ENCODE data around the gene FKBP15. TPM values are rescaled to one million over a fixed set of nuclear protein-coding genes. Genes with fewer than 3 reads are reported as not detected.

The FKBP15 gene
- total RNA-seq, 1 donor from 2014 or later: 27.6 TPM

DNA sequence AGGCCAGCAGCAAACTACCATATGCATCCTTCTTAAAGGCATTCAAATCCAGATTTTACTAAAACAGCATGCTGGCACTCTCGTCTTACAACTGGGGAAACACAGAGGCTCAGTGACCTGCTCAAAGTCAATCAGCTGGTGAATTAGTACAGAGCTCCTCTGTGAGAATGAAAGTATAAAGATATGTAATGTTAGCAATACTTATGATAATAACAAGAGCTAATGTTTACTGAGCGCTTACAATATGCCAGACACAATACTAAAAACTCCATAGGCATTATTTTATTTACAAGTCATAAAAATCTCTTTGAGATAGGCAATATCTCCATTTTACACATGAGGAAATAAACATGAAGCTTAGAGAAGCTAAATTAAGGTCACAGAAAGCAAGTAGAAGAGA, 28.6 kb downstream of the FKBP15 start:
- TF ChIP-seq, protein P1, sequence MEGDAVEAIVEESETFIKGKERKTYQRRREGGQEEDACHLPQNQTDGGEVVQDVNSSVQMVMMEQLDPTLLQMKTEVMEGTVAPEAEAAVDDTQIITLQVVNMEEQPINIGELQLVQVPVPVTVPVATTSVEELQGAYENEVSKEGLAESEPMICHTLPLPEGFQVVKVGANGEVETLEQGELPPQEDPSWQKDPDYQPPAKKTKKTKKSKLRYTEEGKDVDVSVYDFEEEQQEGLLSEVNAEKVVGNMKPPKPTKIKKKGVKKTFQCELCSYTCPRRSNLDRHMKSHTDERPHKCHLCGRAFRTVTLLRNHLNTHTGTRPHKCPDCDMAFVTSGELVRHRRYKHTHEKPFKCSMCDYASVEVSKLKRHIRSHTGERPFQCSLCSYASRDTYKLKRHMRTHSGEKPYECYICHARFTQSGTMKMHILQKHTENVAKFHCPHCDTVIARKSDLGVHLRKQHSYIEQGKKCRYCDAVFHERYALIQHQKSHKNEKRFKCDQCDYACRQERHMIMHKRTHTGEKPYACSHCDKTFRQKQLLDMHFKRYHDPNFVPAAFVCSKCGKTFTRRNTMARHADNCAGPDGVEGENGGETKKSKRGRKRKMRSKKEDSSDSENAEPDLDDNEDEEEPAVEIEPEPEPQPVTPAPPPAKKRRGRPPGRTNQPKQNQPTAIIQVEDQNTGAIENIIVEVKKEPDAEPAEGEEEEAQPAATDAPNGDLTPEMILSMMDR (IDR thresholded peaks at IDR 0.05): no peak
- H3K27me3 Mint-ChIP-seq (ENCODE audit: low read depth): no peaks in the 10 kb centered on the region
- H3K4me3 Mint-ChIP-seq (ENCODE audit: unreplicated experiment): no peak overlapping the region
- H3K36me3 Mint-ChIP-seq (ENCODE audit: low read depth): peaks cover 16% of the 10 kb centered on the region
- peaks cover 10% of the 10 kb centered on the region for H3K4me1 Mint-ChIP-seq (ENCODE audit: low read depth)
- H3K9me3 Mint-ChIP-seq (ENCODE audit: low read depth): no peaks in the 10 kb centered on the region
- DNase-seq (ENCODE audit: low spot score): no peak
- H3K27ac Mint-ChIP-seq (ENCODE audit: unreplicated experiment): no peak overlapping the region

DNA sequence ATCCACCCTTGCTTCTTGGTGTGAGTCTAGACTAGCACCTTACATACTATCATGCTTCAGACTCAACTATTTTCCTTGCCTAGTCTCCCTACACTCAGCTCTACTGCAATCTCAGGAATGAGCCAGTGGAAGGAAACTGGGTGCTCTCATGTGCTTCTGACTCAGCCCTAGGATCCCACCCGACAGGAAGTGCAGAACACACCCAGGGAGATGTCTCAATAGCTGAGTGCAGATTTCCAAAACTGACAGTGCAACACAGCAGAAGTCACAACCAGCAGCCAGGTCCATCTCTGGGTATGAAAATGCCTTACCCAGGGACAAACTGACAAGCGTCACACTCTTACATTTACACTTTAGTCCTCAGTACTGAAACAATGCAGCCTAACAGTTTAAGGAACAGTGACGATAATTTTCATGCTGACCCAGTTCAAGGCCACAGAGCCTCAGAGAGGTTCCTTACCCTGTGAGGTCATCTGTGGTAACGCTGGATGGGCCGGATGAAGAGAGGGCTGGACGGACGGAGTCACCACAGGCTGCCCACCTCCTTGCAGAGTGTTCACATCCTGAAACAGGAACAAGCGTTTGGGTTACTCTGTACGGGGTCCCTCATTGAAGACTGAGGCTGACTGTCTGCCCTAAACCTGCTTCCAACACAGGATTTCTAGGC, 33.0 kb downstream of the FKBP15 start:
- Mint-ChIP-seq H3K27me3 (ENCODE audit: low read depth) (no peaks in the 10 kb centered on the region), H3K4me1 (ENCODE audit: low read depth) (peaks cover 12% of the 10 kb centered on the region), H3K27ac (ENCODE audit: unreplicated experiment) (peak overlapping the region; percentile 86), H3K9me3 (ENCODE audit: low read depth) (no peaks in the 10 kb centered on the region), H3K36me3 (ENCODE audit: low read depth) (peaks cover 32% of the 10 kb centered on the region), H3K4me3 (ENCODE audit: unreplicated experiment) (peak overlapping the region; percentile 7)
- TF ChIP-seq, protein P1 (IDR thresholded peaks at IDR 0.05): no peak
- DNase-seq (ENCODE audit: low spot score): no peak

DNA sequence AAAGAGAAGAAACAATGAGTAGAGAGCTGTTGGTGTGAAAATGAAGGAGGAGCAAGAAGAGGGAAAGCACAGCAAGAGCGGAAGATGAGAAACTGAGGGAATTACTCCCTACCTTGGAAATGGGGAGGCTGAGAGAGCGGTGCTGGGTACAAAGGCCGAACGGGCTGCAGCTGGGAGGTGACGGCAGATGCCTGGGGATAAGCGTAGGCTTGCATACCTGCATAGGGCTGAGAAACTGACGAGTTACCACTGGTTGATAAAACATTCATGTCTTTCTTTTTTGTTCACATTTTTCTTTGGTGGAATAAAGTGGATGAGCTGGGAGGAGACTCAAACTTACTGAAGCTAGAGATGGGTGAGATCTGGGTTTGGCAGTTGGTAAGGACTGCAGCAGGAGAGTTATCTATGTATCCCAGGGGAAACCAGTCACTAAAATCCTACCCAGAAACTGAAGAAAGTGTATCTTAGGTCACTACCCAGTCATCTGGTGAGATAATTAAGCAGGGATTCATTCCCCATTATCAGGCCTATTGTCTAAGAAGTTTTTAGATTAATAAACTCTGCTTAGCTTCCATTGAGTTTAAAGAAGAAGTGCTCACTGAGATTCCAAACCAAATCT, 34.8 kb downstream of the FKBP15 start:
- Mint-ChIP-seq H3K4me3 (ENCODE audit: unreplicated experiment) (no peak overlapping the region), H3K4me1 (ENCODE audit: low read depth) (peaks cover 12% of the 10 kb centered on the region), H3K27me3 (ENCODE audit: low read depth) (no peaks in the 10 kb centered on the region), H3K36me3 (ENCODE audit: low read depth) (peaks cover 44% of the 10 kb centered on the region), H3K27ac (ENCODE audit: unreplicated experiment) (peak overlapping the region; percentile 1), H3K9me3 (ENCODE audit: low read depth) (no peaks in the 10 kb centered on the region)
- TF ChIP-seq, protein P1 (IDR thresholded peaks at IDR 0.05): no peak
- DNase-seq (ENCODE audit: low spot score): no peak

DNA sequence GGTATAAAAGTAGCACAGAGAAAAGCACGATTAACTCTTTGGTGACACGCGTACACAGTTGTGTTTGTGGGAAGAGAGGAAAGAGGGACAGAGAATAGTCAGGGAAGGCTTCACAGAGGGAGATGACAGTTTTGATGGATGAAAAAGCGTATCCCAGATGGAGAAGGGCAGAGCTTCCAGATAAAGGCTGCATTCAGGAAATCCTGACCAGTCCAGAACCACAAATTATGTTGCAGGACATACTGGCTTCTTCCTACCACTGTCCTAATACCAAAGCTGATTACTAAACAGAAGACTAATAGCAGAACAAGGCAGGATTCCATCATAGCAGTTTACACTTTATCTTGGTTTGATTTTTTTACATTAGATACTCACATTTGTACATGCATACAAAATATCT, 35.8 kb downstream of the FKBP15 start:
- TF ChIP-seq, protein P1 (IDR thresholded peaks at IDR 0.05): no peak
- Mint-ChIP-seq H3K4me3 (ENCODE audit: unreplicated experiment) (no peak overlapping the region), H3K36me3 (ENCODE audit: low read depth) (peaks cover 50% of the 10 kb centered on the region), H3K9me3 (ENCODE audit: low read depth) (no peaks in the 10 kb centered on the region), H3K27ac (ENCODE audit: unreplicated experiment) (no peak overlapping the region), H3K4me1 (ENCODE audit: low read depth) (peaks cover 12% of the 10 kb centered on the region), H3K27me3 (ENCODE audit: low read depth) (no peaks in the 10 kb centered on the region)
- no peak for DNase-seq (ENCODE audit: low spot score)

DNA sequence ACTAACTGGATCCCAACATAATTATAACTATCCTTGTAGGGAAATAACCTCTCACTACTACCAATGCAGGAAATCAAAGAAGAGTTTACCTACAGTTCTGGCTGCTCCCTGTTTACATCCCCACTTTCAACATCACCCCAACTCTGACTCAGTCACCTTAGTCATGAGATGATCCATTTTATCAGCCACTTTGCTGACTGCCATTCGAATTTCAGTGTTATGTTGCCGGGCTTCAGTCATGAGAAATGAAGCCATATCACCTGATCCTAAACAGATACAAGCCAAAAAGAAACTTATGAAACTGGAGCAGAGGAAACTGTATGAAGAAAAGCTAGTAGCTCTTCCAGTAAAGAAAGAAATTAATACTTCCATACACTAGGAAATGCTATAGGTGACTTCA, 36.5 kb downstream of the FKBP15 start:
- Mint-ChIP-seq H3K27me3 (ENCODE audit: low read depth) (no peaks in the 10 kb centered on the region), H3K4me3 (ENCODE audit: unreplicated experiment) (no peak overlapping the region), H3K27ac (ENCODE audit: unreplicated experiment) (no peak overlapping the region), H3K4me1 (ENCODE audit: low read depth) (peaks cover 12% of the 10 kb centered on the region), H3K9me3 (ENCODE audit: low read depth) (no peaks in the 10 kb centered on the region), H3K36me3 (ENCODE audit: low read depth) (peaks cover 52% of the 10 kb centered on the region)
- TF ChIP-seq, protein P1 (IDR thresholded peaks at IDR 0.05): no peak
- DNase-seq (ENCODE audit: low spot score): no peak
